Measurements from ENCODE around the gene COMMD8. TPM values are rescaled to one million over a fixed set of nuclear protein-coding genes. Genes with fewer than 3 reads are reported as not detected.
"Not testable (repeated sequence)": the region's sequence is repeated elsewhere in the genome, so short reads cannot be mapped to it uniquely, and the experiment has no call there.

The COMMD8 gene
- total and polyA plus RNA-seq, 8 donors = 2.6 to 25.1 (median 11.8) TPM; not detected in 1

DNA sequence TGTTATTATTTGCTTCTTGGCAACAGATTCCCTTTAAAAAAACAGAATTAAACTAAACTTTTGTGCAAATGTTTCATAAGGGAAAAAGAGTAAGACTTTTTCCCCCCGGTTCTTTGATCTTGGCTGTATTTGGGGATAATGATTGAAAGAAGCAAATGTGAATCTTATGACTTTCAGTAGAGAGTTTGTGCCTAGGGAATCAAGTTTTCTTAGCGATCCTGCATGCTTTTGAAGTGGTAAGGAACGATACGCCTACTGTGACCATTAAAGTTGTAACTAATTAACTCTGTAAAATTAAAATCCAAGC is 30.6 kb upstream of the COMMD8 start:
- intact Hi-C loops (cut with DNase I; ENCODE audit: low total_unique reads) = no loop called here
- Histone ChIP-seq H3K36me3 (peaks cover 0 to 10% (median 2%) of the 10 kb centered on the region in 4 donors), H3K4me1 (peaks cover 4 to 38% (median 22%) of the 10 kb centered on the region in 4 donors), H3K9me3 (no peaks in the 10 kb centered on the region), H3K4me3 (no peak overlapping the region), H3K27ac (no peak overlapping the region), H3K27me3 (no peaks in the 10 kb centered on the region)
- TF ChIP-seq EP300 (IDR thresholded peaks at IDR 0.05) (no peak), POLR2A (IDR thresholded peaks at IDR 0.05) (no peak), POLR2AphosphoS5 (IDR thresholded peaks at IDR 0.05) (no peak), CTCF (IDR thresholded peaks at IDR 0.05) (no peak)
- DNase-seq = no peak
- 59 to 71% (median 66%) methylated on average over 4 of the region's 4 CpGs for WGBS, 5 donors

DNA sequence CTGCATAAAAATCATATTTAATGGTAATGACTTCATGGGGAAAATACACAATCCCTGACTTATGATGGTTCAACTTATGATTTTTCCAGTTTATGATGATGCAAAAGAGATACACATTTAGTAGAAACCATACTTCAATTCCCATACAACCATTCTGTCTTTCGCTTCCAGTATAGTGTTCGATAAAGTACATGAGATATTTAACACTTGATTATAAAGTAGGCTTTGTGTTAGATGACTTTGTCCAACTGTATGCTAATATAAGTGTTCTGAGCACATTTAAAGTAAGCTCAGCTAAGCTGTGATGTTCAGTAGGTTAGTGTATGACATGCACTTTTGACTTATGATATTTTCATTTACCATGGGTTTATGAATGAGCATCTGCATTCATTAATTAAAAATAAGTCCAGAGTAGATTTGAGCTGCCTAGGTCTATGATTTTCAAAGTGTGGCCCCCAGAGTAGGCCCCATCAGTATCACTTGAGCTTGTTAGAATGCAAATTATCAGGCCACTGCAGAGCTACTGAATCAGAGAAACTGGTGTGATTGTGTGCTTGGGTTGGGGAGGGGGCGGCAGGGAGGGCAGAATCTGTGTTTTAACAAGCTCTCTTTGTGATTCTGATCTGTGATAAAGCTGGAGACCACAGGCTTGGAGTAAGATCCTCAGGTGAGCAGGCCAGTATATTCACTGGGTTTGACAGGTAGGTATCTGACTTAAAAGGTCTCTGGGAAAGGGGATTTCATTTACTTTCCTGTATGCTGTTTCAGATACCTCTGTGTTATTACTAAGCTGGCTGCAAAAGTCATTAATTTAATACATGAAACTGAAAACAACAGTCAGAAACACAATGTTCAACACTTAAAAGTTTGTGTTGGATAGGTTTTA is 30.0 kb upstream of the COMMD8 start:
- no peaks in the 10 kb centered on the region for H3K9me3 ChIP-seq
- intact Hi-C loops (cut with DNase I; ENCODE audit: low total_unique reads) = no loop called here
- H3K4me3 ChIP-seq = no peak overlapping the region
- H3K27ac ChIP-seq = no peak overlapping the region
- no peaks in the 10 kb centered on the region for H3K27me3 ChIP-seq
- peaks cover 0 to 10% (median 2%) of the 10 kb centered on the region in 4 donors for H3K36me3 ChIP-seq
- TF ChIP-seq POLR2AphosphoS5 (IDR thresholded peaks at IDR 0.05) = no peak
- TF ChIP-seq CTCF (IDR thresholded peaks at IDR 0.05) = no peak
- TF ChIP-seq POLR2A (IDR thresholded peaks at IDR 0.05) = no peak
- no peak for TF ChIP-seq EP300 (IDR thresholded peaks at IDR 0.05)
- no peak for DNase-seq
- H3K4me1 ChIP-seq = peaks cover under 1 to 34% (median 18%) of the 10 kb centered on the region in 4 donors
- WGBS, 5 donors = 78 to 89% (median 82%) methylated on average over 3 of the region's 3 CpGs

DNA sequence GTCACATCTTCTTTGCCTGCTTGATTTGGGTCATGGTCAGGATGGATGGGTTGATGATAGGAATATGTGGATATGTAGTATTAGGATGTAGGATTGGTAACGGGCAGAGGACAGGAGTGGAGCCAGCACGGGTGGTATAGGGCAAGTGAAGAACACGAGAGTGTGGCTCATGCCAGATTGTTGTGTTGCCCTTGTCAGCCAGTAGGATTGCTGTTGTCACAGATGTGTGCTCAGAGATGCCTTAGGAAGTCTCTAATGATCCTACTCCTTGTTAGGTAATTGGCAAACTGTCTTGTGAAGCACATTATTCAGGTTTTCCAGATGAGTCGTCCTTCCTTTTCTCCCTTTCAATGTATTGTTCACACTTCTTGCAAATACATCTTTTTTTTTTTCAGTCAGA is 27.0 kb upstream of the COMMD8 start:
- TF ChIP-seq POLR2A (IDR thresholded peaks at IDR 0.05) (no peak), CTCF (IDR thresholded peaks at IDR 0.05) (peak in 2 of 7 experiments; percentile 10 to 19), EP300 (IDR thresholded peaks at IDR 0.05) (no peak)
- Histone ChIP-seq H3K4me1 (peaks cover 0 to 46% (median 23%) of the 10 kb centered on the region in 4 donors), H3K27me3 (no peaks in the 10 kb centered on the region), H3K27ac (no peak overlapping the region), H3K9me3 (no peaks in the 10 kb centered on the region), H3K4me3 (no peak overlapping the region), H3K36me3 (no peaks in the 10 kb centered on the region)
- DNase-seq = peak in 1 of 2 donors; percentile 13
- intact Hi-C loops (cut with DNase I; ENCODE audit: low total_unique reads) = no loop called here
- 75 to 83% (median 81%) methylated on average over 4 of the region's 4 CpGs for WGBS, 5 donors

DNA sequence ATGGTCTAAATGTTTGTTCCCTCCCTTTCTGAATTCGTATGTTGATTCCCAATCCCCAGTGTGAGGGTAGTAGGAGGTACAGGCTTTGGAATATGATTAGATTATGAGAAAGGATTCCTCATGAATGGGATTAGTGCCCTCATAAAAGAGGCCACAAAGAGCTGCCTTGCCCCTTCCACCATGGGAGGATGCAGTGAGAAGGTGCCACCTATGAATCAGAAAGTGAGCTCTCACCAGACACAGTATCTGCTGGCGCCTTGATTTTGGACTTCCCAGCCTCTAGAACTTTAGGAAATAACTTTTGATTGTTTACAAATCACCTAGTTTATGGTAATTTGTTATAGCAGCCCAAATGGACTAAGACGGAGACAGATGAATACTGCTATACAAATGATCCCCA is 25.2 kb upstream of the COMMD8 start:
- no peaks in the 10 kb centered on the region for H3K36me3 ChIP-seq
- no peaks in the 10 kb centered on the region for H3K27me3 ChIP-seq
- peaks cover 3 to 54% (median 26%) of the 10 kb centered on the region in 4 donors for H3K4me1 ChIP-seq
- no peak overlapping the region for H3K4me3 ChIP-seq
- H3K9me3 ChIP-seq = no peaks in the 10 kb centered on the region
- no peak overlapping the region for H3K27ac ChIP-seq
- DNase-seq = no peak
- intact Hi-C loops (cut with DNase I; ENCODE audit: low total_unique reads) = no loop called here
- 47 to 66% (median 63%) methylated on average over 3 of the region's 3 CpGs for WGBS, 5 donors
- TF ChIP-seq EP300 (IDR thresholded peaks at IDR 0.05) (no peak), POLR2A (IDR thresholded peaks at IDR 0.05) (no peak), POLR2AphosphoS5 (IDR thresholded peaks at IDR 0.05) (no peak), CTCF (IDR thresholded peaks at IDR 0.05) (no peak)

DNA sequence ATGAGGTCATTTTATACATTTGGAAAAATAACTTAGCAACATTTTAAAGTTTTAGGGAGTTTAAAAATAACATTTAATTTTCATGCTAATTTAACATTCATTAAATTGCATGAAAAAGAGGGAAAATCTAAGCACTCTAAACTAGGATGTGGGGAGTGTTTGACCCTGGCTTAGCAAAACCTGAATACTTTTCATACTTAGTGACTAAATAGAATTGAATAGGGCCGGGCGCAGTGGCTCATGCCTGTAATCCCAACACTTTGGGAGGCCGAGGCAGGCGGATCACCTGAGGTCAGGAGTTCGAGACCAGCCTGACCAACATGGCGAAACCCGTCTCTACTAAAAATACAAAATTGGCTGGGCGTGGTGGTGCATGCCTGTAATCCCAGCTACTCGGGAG is 23.2 kb upstream of the COMMD8 start:
- intact Hi-C loops (cut with DNase I; ENCODE audit: low total_unique reads); H3K27me3 ChIP-seq; H3K36me3 ChIP-seq; DNase-seq; H3K9me3 ChIP-seq: not testable (repeated sequence)
- peak overlapping the region in 2 of 5 donors; percentile 94 to 95 for H3K27ac ChIP-seq
- peaks cover 0 to 59% (median 22%) of the 10 kb centered on the region in 4 donors for H3K4me1 ChIP-seq
- H3K4me3 ChIP-seq = peak overlapping the region; percentile 53 to 63 (median 58)
- WGBS, 5 donors = 91 to 97% (median 93%) methylated on average over 9 of the region's 9 CpGs
